ENCODE results near the gene AGFG1.

AGFG1 gene

GRCh38 chr2:227608561-227609338, 136.8 kb downstream of the AGFG1 start:
- DNase-seq: no peak

DNA sequence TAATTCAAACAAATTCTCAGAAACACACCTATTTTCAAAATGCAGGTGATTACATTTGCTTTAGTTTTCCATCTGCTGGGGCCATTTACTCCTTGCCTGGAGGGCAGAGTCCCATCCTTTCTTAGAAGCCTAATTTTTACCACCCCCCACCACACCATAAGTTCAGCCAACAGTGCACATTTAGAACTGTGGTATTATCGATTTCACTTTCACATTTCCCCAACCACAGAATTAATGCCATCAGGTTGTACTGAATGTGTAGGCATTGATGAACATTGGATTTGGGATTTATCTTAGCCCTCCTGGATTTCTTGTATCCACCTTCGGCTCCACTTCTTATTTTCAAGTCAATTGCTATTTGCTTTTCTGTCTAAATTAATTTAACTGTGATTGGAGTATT, 138.2 kb downstream of the AGFG1 start:
- DNase-seq: no peak

All from C1 segment of cervical spinal cord (tissue), 14 donors.